Testis (tissue), 2 donors: ENCODE measurements around the gene CSF2RB.

Source experiments
- POLR2A ChIP-seq: fragments of 450-650 bp; IDR thresholded peaks from one replicate; pipeline ENCODE4 v1.6.1; 2017; ENCODE audit warnings: antibody characterized with exemption, mild to moderate bottlenecking, moderate library complexity
- TF ChIP-seq, protein P1 (sequence below), 3 experiments: fragments of 450-650 bp in 2 of 3; fragments of 200-600 bp in 1 of 3; sonication (generic) in 1 of 3; IDR thresholded peaks; one replicate each; pipeline ENCODE4 v1.5.1; 2016 to 2019; ENCODE audit warnings: antibody characterized with exemption in 3 of 3, mild to moderate bottlenecking in 2 of 3, moderate library complexity in 1 of 3

DNA sequence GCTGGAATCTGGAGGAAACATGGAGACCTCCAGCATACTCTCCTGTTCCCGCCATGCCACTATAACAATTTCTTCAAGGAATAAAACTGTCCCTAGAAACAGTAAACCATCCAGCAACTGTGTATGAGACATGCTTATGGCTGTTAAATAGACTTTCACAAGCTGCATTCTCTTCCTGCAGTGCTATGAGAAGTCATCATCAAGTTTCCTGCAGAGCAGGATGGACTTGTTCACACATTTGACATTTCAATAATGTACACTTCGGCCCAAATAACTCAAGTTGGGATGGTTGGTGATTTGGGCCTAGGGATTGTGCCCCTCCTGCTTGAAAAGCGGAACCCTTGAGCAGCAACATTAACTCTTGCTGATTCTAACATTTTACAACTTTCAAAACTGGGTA is 20.2 kb upstream of the CSF2RB start:
- TF ChIP-seq POLR2A: no peak
- TF ChIP-seq, protein P1, sequence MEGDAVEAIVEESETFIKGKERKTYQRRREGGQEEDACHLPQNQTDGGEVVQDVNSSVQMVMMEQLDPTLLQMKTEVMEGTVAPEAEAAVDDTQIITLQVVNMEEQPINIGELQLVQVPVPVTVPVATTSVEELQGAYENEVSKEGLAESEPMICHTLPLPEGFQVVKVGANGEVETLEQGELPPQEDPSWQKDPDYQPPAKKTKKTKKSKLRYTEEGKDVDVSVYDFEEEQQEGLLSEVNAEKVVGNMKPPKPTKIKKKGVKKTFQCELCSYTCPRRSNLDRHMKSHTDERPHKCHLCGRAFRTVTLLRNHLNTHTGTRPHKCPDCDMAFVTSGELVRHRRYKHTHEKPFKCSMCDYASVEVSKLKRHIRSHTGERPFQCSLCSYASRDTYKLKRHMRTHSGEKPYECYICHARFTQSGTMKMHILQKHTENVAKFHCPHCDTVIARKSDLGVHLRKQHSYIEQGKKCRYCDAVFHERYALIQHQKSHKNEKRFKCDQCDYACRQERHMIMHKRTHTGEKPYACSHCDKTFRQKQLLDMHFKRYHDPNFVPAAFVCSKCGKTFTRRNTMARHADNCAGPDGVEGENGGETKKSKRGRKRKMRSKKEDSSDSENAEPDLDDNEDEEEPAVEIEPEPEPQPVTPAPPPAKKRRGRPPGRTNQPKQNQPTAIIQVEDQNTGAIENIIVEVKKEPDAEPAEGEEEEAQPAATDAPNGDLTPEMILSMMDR (IDR thresholded peaks at IDR 0.05): no peak
